ENCODE data around the gene MYLK.

The MYLK gene

GRCh38 chr3:123728991-123729390 lies 155.1 kb downstream of the MYLK start:
- no peak for TF ChIP-seq CTCF (conservative IDR thresholded peaks at IDR 0.05; ENCODE audit: low read length)
- H3K4me3 ChIP-seq (ENCODE audit: low read length) = no peak overlapping the region
- DNase-seq (ENCODE audit: low read depth) = no peak

- no peak for TF ChIP-seq CTCF (conservative IDR thresholded peaks at IDR 0.05; ENCODE audit: low read length)
- H3K4me3 ChIP-seq (ENCODE audit: low read length) = no peak overlapping the region
- DNase-seq (ENCODE audit: low read depth) = peak; percentile 81
Observed at GRCh38 chr3:123728014-123728413, 156.1 kb downstream of the MYLK start.

GRCh38 chr3:123725652-123726400 lies 158.3 kb downstream of the MYLK start:
- TF ChIP-seq CTCF (conservative IDR thresholded peaks at IDR 0.05; ENCODE audit: low read length) = no peak
- no peak overlapping the region for H3K4me3 ChIP-seq (ENCODE audit: low read length)
- no peak for DNase-seq (ENCODE audit: low read depth)

GRCh38 chr3:123724306-123724705 lies 159.8 kb downstream of the MYLK start:
- TF ChIP-seq CTCF (conservative IDR thresholded peaks at IDR 0.05; ENCODE audit: low read length) = peak; percentile 51
- H3K4me3 ChIP-seq (ENCODE audit: low read length) = no peak overlapping the region
- peak; percentile 49 for DNase-seq (ENCODE audit: low read depth)

GRCh38 chr3:123723522-123724168 lies 160.5 kb downstream of the MYLK start:
- DNase-seq (ENCODE audit: low read depth) = peak; percentile 79
- TF ChIP-seq CTCF (conservative IDR thresholded peaks at IDR 0.05; ENCODE audit: low read length) = peak; percentile 90
- H3K4me3 ChIP-seq (ENCODE audit: low read length) = no peak overlapping the region

- DNase-seq (ENCODE audit: low read depth) = no peak
- TF ChIP-seq CTCF (conservative IDR thresholded peaks at IDR 0.05; ENCODE audit: low read length) = no peak
- no peak overlapping the region for H3K4me3 ChIP-seq (ENCODE audit: low read length)
Observed at GRCh38 chr3:123723070-123723469, 161.1 kb downstream of the MYLK start.

GRCh38 chr3:123722456-123722855 lies 161.7 kb downstream of the MYLK start:
- DNase-seq (ENCODE audit: low read depth) = no peak
- no peak for TF ChIP-seq CTCF (conservative IDR thresholded peaks at IDR 0.05; ENCODE audit: low read length)
- H3K4me3 ChIP-seq (ENCODE audit: low read length) = no peak overlapping the region

All from AG10803 (cell line).